GM19397 (cell line): ENCODE results near the gene SLC8B1.
A peak's percentile ranks its signal among the peaks of the same experiment; 100 is the strongest.
"Not testable (repeated sequence)": the region's sequence is repeated elsewhere in the genome, so short reads cannot be mapped to it uniquely, and the experiment has no call there.

ENCODE experiments used
- ATAC-seq: cut with Tn5 transposase; IDR thresholded peaks from one replicate; pipeline ENCODE4 v1.9.1; 2021; ENCODE audit warnings: mild to moderate bottlenecking, moderate library complexity; ENCODE audit not compliant: unreplicated experiment

SLC8B1 gene

DNA sequence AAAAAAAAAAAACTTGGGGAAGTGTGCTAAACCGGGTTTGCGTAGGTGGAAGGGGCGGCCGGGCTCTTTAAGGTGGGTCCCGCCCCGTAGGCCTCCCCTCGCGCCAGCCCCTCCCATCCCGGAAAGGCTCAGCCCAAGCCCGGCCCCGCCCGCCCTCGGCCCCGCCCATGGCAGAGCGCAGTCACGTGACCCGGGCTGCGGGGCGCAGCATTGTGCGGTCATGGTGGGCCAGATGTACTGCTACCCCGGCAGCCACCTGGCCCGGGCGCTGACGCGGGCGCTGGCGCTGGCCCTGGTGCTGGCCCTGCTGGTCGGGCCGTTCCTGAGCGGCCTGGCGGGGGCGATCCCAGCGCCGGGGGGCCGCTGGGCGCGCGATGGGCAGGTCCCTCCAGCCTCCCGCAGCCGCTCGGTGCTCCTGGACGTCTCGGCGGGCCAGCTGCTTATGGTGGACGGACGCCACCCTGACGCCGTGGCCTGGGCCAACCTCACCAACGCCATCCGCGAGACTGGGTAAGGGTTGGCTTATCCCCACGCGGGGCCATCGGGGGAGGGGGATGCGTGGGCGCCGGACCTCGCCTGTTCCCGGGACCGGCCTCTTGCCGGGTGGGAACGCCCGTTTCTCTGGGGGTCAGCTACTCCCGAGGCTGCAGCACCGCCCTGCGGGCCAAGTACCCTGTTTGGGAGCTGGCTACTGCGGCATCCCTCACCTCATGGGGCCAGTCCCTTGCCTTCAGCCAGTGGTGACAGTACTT lies 23.6 kb upstream of the SLC8B1 start, which contains the start of gene PLBD2:
Gene PLBD2 (plus strand): TSS at position 207 of the 752 bp plus-strand sequence. CDS start 14 bp downstream, at position 221.
- peak; percentile 92 for ATAC-seq

GRCh38 chr12:113354192-113354591 lies 19.3 kb upstream of the SLC8B1 start:
- not testable (repeated sequence) for ATAC-seq

GRCh38 chr12:113351089-113351488 lies 16.2 kb upstream of the SLC8B1 start:
- no peak for ATAC-seq

DNA sequence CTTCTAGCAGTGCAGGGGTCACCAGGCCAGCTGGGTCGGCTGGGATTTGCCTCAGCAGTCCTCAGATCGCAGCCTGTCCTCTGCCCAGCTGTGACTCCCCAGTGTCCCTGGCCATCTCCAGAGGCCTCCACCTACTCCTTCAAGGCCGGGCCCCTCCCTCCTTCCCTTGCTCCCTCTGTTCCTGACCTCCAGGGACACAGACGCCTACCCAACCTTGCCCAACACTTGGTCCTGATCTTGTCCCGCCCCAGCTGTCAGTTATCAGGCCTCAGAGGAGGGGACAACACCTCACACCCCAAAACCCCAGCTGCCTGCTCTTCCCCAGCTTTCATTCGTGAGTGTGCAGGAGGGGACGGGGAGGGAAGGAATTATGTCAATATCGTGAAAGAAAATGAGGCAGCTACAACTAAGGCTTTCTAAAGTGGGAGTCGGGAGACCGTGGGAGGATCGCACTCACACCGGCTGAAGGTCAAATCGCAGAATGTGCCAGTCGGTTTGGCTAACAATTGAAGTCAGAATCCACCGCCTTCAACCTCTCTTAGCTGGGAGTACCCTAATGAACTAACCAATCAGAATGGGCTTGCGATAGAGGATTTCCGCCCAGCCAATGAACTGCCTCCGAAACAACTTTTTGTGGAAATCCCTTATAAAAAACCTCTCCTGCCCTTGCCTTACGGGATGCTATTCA lies 14.1 kb upstream of the SLC8B1 start:
- ATAC-seq: no peak

- ATAC-seq: no peak
Measured at GRCh38 chr12:113347892-113348291, 13.0 kb upstream of the SLC8B1 start.

GRCh38 chr12:113347107-113347506 lies 12.2 kb upstream of the SLC8B1 start:
- ATAC-seq: no peak

- no peak for ATAC-seq
Measured at GRCh38 chr12:113346353-113346752, 11.4 kb upstream of the SLC8B1 start.

- ATAC-seq: no peak
Measured at GRCh38 chr12:113345318-113345717, 10.4 kb upstream of the SLC8B1 start.

- no peak for ATAC-seq
Measured at GRCh38 chr12:113341535-113341934, 6.6 kb upstream of the SLC8B1 start.

DNA sequence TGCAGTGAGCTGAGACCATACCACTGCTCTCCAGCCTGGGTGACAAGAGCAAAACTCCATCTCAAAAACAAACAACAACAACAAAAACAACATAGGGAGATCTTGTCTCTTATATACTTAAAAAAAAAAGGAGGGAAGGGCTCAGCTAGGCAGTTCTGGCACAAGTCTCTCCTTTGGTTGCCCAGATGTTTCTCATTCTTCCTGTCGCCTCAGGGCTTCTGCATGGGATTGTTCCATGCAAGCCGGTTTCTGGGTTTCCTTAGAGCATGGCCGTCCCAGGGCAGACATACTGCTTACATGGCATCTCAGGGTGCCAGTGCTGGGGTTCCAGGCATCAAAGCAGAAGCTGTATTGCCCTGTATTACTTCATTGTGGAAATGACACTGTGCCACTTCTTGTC lies 5.2 kb upstream of the SLC8B1 start:
- no peak for ATAC-seq

GRCh38 chr12:113339540-113339939 lies 4.6 kb upstream of the SLC8B1 start:
- ATAC-seq: no peak

DNA sequence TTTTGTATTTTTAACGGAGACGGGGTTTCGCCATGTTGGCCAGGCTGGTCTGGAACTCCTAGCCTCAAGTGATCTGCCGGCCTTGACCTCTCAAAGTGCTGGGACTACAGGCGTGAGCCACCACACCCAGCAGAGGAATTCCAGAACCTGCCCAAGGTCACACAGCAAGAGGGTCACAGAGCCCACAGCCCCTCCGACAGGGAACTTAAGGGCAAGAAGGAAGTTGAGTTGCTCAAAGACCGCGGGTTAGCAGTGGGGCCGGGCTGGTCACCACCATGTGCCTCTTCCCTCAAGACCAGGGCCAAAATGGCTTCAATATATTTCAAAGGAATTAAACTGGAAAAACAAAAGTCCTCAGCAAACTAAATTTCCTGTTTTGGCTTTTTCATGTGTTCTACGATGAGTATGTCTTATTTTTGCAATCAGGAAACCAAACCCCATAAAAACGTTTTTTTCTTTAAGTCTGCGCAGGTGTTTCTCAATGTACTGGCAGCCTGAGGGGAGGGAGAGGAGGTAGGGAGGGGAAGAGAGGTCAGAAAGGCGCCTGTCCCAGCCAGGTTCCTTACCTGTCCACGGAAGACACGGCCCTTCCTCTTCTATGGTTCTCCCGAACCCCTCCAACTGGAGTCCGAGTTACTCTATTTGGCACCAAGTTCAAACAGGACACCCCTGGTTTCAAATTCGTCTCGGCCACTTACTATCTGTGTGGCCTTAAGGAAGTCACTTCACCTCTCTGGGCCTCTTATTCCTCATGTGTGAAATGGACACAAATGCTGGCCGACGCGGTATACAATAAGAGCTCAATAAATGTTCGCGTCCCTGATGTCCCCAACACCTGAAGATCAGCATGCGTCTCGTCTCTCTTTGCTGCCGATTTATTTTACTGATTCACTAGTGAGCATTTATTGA lies 778 bp downstream of the SLC8B1 start:
- ATAC-seq: no peak

DNA sequence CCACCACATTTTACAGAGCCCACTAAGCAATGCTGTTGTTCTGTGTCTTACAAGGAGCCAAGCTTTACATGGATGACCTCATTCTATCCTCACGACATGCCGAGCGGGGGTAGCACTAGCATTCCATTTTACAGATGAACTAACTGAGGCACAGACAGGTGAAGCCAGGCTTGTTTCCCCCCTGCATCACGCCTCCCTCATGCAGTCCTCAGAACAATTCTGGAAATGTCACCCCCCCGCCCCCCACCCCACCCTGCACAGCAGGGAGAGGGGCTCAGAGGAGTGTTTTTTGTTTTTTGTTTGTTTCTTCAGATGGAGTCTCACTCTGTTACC lies 1.5 kb downstream of the SLC8B1 start:
- no peak for ATAC-seq

DNA sequence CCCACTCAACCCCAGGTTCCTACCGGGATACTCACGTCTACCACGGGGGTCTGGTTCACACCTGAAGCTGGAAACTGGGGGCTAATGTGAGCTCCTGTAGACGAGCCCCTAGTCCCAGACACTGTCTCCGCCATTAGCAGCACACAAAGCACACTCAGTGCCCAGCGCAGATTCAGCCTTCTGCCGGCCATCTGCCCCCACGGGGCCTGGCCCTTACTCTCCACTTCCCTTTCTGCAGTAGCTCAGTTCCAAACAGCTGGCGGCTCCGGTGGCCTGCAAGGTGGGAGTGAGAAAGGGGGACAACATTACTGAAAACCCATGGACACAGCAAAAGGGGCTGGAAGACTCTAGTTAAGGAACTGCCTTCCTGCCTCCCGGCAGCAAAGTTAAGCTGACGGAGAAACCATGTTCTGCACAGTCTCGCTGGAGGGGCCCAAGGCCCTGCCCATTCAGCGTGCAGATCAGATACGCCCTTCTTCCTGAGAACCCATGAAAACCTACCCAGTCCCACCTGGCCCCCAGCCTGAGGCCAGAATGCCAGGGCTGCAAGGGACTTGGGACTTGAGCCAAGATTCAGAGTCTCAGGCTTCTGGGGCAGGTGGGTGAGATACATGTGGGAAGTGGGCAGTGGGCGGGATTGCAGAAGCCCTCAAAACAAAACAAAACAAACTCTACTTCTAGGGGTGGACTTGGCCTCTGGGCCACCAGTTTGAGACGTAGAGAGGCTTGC lies 2.1 kb downstream of the SLC8B1 start:
- ATAC-seq: no peak

DNA sequence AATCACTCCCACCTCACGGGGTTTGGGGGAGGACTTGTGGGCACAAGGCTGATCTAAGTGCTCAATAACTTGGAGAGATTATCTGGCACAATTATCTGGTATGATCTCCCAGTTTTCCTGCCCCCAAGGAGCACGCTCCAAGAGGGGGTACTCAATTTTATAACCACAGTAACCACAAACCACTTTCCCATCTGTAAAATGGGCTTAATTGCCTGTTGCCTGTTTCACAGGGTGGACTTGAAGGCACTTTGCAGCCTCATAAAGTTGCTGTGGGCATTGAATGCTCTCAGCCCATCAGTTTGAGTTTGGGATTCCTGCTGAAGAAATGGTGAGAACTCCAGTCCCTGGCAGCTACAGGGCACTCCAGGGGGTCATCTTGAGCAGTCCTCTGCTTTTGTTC lies 4.4 kb downstream of the SLC8B1 start:
- no peak for ATAC-seq

- no peak for ATAC-seq
Measured at GRCh38 chr12:113329791-113330417, 5.0 kb downstream of the SLC8B1 start.

- no peak for ATAC-seq
Measured at GRCh38 chr12:113329022-113329790, 5.7 kb downstream of the SLC8B1 start.

GRCh38 chr12:113328368-113328889 lies 6.5 kb downstream of the SLC8B1 start:
- ATAC-seq: no peak

- no peak for ATAC-seq
Measured at GRCh38 chr12:113326775-113327395, 8.0 kb downstream of the SLC8B1 start.
